Measurements from ENCODE around the gene TMEM244. TPM values are rescaled to one million over a fixed set of nuclear protein-coding genes. Genes with fewer than 3 reads are reported as not detected.
A peak's percentile ranks its signal among the peaks of the same experiment; 100 is the strongest.

The TMEM244 gene
- total and polyA plus RNA-seq, 9 of the 15 experiments (the other 6 are each of a cell fraction or from before 2014, with no cell fraction given) = not detected

DNA sequence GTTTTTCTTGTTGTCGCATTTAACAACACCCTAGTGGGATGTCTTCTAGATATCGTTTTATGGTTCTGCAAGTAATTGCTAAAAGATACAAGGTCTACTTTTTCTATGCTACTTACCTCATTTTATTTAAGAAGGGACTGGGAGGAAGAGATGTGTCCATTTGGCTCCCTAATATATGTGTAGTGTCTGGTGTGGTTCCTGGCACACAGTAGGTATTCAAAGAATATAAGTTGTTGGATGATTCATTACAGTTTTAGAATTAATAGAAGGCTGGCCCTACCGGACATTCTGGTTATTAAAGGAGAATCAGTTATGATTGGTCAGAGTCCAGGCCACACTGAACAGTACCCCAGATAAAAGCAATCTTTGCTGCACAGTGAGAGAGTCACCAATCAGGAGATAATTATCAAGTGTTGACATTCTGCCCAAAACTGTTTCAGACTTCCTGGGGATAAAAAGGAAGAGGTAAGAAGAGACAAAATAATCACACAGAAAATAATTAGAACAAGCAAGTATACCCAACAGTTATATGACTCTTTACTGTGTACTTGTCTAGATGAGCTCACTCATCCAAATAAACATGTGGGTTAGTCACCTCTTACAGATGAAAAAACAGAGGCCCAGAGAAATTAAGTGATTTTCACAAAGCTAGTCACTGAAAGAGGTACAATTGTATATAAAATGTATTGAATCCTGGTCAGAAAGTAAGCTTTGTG lies 7.0 kb downstream of the TMEM244 start (continued):
- TF ChIP-seq CUX1 (CRISPR knock-in tag; IDR thresholded peaks at IDR 0.05) (no peak), ASH1L (IDR thresholded peaks at IDR 0.05; ENCODE audit: borderline replicate concordance, low read depth, partially characterized antibody) (no peak), MAFF (IDR thresholded peaks at IDR 0.05; ENCODE audit: low read length) (no peak; the same call in 1 of the 2 replicates), ZNF79 (CRISPR knock-in tag; IDR thresholded peaks at IDR 0.05; ENCODE audit: low read depth) (no peak), ETV6 (IDR thresholded peaks at IDR 0.05; ENCODE audit: borderline replicate concordance in 1 of 2, low read depth in 2 of 2, low read length in 1 of 2) (0 out of 4 replicates have a peak, but pooled peaks of 1 of the 2 experiments have one; percentile 53), ETV6 (CRISPR knock-in tag; IDR thresholded peaks at IDR 0.05; ENCODE audit: borderline replicate concordance) (no peak), MLX (CRISPR knock-in tag; conservative IDR thresholded peaks at IDR 0.05) (no peak), CHD4 (IDR thresholded peaks at IDR 0.05; ENCODE audit: insufficient read depth, insufficient replicate concordance, low read depth, low read length, poor library complexity, severe bottlenecking) (no peak), TEAD2 (tag; IDR thresholded peaks at IDR 0.05) (no peak), NUFIP1 (IDR thresholded peaks at IDR 0.05; ENCODE audit: partially characterized antibody) (no peak), CLOCK (CRISPR knock-in tag; IDR thresholded peaks at IDR 0.05; ENCODE audit: borderline replicate concordance) (no peak), RBBP5 (IDR thresholded peaks at IDR 0.05; ENCODE audit: borderline replicate concordance, insufficient read depth, low read length, poor library complexity, severe bottlenecking) (no peak), ZNF282 (CRISPR knock-in tag; IDR thresholded peaks at IDR 0.05) (no peak), ZNF589 (CRISPR knock-in tag; IDR thresholded peaks at IDR 0.05; ENCODE audit: low read depth) (0 out of 2 replicates have a peak, but pooled peaks have one; percentile 61), YBX1 (IDR thresholded peaks at IDR 0.05) (no peak), KHSRP (IDR thresholded peaks at IDR 0.05) (no peak)
- TF ChIP-seq, protein P1, sequence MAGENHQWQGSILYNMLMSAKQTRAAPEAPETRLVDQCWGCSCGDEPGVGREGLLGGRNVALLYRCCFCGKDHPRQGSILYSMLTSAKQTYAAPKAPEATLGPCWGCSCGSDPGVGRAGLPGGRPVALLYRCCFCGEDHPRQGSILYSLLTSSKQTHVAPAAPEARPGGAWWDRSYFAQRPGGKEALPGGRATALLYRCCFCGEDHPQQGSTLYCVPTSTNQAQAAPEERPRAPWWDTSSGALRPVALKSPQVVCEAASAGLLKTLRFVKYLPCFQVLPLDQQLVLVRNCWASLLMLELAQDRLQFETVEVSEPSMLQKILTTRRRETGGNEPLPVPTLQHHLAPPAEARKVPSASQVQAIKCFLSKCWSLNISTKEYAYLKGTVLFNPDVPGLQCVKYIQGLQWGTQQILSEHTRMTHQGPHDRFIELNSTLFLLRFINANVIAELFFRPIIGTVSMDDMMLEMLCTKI (IDR thresholded peaks at IDR 0.05; ENCODE audit: partially characterized antibody) = no peak

Measured in K562 (cell line).